NCI-H748 treated with DMSO at 0.1 percent for 48 hours (cell line): Measurements from ENCODE around the gene CDH13.

ENCODE experiments used
- DNase-seq: peaks from one replicate; lab custom pipeline; 2025; lab: John Stamatoyannopoulos, UW

CDH13 gene

GRCh38 chr16:83768986-83769385 lies 1142.2 kb downstream of the CDH13 start:
- DNase-seq, result no peak

- no peak for DNase-seq
Measured at GRCh38 chr16:83769397-83770008, 1142.7 kb downstream of the CDH13 start.

GRCh38 chr16:83771306-83771942 lies 1144.7 kb downstream of the CDH13 start:
- DNase-seq, result no peak

GRCh38 chr16:83772806-83773205 lies 1146.0 kb downstream of the CDH13 start:
- DNase-seq, result no peak

GRCh38 chr16:83774066-83774465 lies 1147.3 kb downstream of the CDH13 start:
- DNase-seq, result no peak

- DNase-seq, result no peak
Measured at GRCh38 chr16:83776944-83777343, 1150.2 kb downstream of the CDH13 start.

- DNase-seq, result no peak
Measured at GRCh38 chr16:83779886-83780285, 1153.1 kb downstream of the CDH13 start.

GRCh38 chr16:83785455-83785854 lies 1158.7 kb downstream of the CDH13 start:
- no peak for DNase-seq

GRCh38 chr16:83789642-83790401 lies 1163.1 kb downstream of the CDH13 start:
- DNase-seq, result no peak

- DNase-seq, result no peak
Measured at GRCh38 chr16:83791916-83792315, 1165.1 kb downstream of the CDH13 start.

- no peak for DNase-seq
Measured at GRCh38 chr16:83792391-83792790, 1165.6 kb downstream of the CDH13 start.

- DNase-seq, result no peak
Measured at GRCh38 chr16:83793179-83793578, 1166.4 kb downstream of the CDH13 start.

GRCh38 chr16:83794860-83795554 lies 1168.2 kb downstream of the CDH13 start:
- no peak for DNase-seq

GRCh38 chr16:83797013-83797412 lies 1170.2 kb downstream of the CDH13 start:
- DNase-seq, result peak; percentile 29

GRCh38 chr16:83799336-83799735 lies 1172.6 kb downstream of the CDH13 start:
- DNase-seq, result no peak

GRCh38 chr16:83802135-83802534 lies 1175.4 kb downstream of the CDH13 start:
- no peak for DNase-seq

- no peak for DNase-seq
Measured at GRCh38 chr16:83802554-83803205, 1175.9 kb downstream of the CDH13 start.

GRCh38 chr16:83803811-83804210 lies 1177.0 kb downstream of the CDH13 start:
- no peak for DNase-seq

- DNase-seq, result no peak
Measured at GRCh38 chr16:83804366-83804765, 1177.6 kb downstream of the CDH13 start.

GRCh38 chr16:83806036-83806435 lies 1179.3 kb downstream of the CDH13 start:
- DNase-seq, result no peak

GRCh38 chr16:83806731-83807130 lies 1180.0 kb downstream of the CDH13 start:
- no peak for DNase-seq

- no peak for DNase-seq
Measured at GRCh38 chr16:83807327-83807709, 1180.5 kb downstream of the CDH13 start.
